Vagina (tissue), 2 donors: ENCODE data around the gene TRIO.

Source experiments
- POLR2A ChIP-seq, 2 donors: fragments of 450-650 bp; IDR thresholded peaks; one replicate each; pipeline ENCODE4 v1.6.1; 2017; ENCODE audit warnings: antibody characterized with exemption in 2 of 2, mild to moderate bottlenecking in 2 of 2, moderate library complexity in 2 of 2
- TF ChIP-seq, protein P1 (sequence below), 3 experiments: fragments of 450-650 bp in 2 of 3; fragments of 200-600 bp in 1 of 3; sonication (generic) in 1 of 3; IDR thresholded peaks; one replicate each; pipeline ENCODE4 v1.5.1; 2017 to 2019; ENCODE audit warnings: antibody characterized with exemption in 3 of 3, mild to moderate bottlenecking in 2 of 3, moderate library complexity in 2 of 3

GRCh38 chr5:14221732-14222131 is 78.6 kb downstream of the TRIO start:
- TF ChIP-seq POLR2A (IDR thresholded peaks at IDR 0.05) = no peak
- TF ChIP-seq, protein P1, sequence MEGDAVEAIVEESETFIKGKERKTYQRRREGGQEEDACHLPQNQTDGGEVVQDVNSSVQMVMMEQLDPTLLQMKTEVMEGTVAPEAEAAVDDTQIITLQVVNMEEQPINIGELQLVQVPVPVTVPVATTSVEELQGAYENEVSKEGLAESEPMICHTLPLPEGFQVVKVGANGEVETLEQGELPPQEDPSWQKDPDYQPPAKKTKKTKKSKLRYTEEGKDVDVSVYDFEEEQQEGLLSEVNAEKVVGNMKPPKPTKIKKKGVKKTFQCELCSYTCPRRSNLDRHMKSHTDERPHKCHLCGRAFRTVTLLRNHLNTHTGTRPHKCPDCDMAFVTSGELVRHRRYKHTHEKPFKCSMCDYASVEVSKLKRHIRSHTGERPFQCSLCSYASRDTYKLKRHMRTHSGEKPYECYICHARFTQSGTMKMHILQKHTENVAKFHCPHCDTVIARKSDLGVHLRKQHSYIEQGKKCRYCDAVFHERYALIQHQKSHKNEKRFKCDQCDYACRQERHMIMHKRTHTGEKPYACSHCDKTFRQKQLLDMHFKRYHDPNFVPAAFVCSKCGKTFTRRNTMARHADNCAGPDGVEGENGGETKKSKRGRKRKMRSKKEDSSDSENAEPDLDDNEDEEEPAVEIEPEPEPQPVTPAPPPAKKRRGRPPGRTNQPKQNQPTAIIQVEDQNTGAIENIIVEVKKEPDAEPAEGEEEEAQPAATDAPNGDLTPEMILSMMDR (IDR thresholded peaks at IDR 0.05) = no peak
